ENCODE data around the gene RHBDD3. TPM values are rescaled to one million over a fixed set of nuclear protein-coding genes. Genes with fewer than 3 reads are reported as not detected.
A peak's percentile ranks its signal among the peaks of the same experiment; 100 is the strongest.

The RHBDD3 gene
- total RNA-seq, 1 experiment from 2014 or later = 49.6 TPM

GRCh38 chr22:29313576-29314466 lies 46.0 kb upstream of the RHBDD3 start:
- intact Hi-C loops (cut with micrococcal nuclease; ENCODE audit: unreplicated experiment) = no loop called here
- Histone ChIP-seq H3K4me1 (peaks cover 35% of the 10 kb centered on the region), H3K9me3 (no peaks in the 10 kb centered on the region), H3K36me3 (ENCODE audit: control insufficient read depth, insufficient read depth, low read length) (0 out of 2 replicates have a peak, but pooled peaks cover 1% of the 10 kb centered on the region), H3K27me3 (replicated peaks; ENCODE audit: control insufficient read depth, insufficient read depth, low read length) (no peaks in the 10 kb centered on the region; the same call in none of the 2 replicates), H3K4me3 (ENCODE audit: low read depth, low read length) (peak overlapping the region; percentile 36; the same call in 1 of the 2 replicates)
- DNase-seq = peak; percentile 34 to 35
- ChIA-PET POLR2A (no interaction called here), CTCF (no interaction called here)
- TF ChIP-seq, protein P1, sequence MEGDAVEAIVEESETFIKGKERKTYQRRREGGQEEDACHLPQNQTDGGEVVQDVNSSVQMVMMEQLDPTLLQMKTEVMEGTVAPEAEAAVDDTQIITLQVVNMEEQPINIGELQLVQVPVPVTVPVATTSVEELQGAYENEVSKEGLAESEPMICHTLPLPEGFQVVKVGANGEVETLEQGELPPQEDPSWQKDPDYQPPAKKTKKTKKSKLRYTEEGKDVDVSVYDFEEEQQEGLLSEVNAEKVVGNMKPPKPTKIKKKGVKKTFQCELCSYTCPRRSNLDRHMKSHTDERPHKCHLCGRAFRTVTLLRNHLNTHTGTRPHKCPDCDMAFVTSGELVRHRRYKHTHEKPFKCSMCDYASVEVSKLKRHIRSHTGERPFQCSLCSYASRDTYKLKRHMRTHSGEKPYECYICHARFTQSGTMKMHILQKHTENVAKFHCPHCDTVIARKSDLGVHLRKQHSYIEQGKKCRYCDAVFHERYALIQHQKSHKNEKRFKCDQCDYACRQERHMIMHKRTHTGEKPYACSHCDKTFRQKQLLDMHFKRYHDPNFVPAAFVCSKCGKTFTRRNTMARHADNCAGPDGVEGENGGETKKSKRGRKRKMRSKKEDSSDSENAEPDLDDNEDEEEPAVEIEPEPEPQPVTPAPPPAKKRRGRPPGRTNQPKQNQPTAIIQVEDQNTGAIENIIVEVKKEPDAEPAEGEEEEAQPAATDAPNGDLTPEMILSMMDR (IDR thresholded peaks at IDR 0.05; ENCODE audit: insufficient read depth in 1 of 2, low read depth in 1 of 2, low read length in 1 of 2, severe bottlenecking in 1 of 2, unreplicated experiment in 1 of 2) = no peak
- BruUV-seq (replicated peaks) = no TSS peak
- Mint-ChIP-seq H3K9me3 (ENCODE audit: unreplicated experiment) (no peaks in the 10 kb centered on the region), H3K36me3 (ENCODE audit: insufficient read depth, unreplicated experiment) (peaks cover 14% of the 10 kb centered on the region), H3K4me1 (ENCODE audit: low read depth, unreplicated experiment) (peaks cover 12% of the 10 kb centered on the region), H3K27ac (ENCODE audit: unreplicated experiment) (no peak overlapping the region), H3K4me3 (ENCODE audit: unreplicated experiment) (peak overlapping the region; percentile 62), H3K27me3 (ENCODE audit: insufficient read depth, unreplicated experiment) (peaks cover 12% of the 10 kb centered on the region)

GRCh38 chr22:29313126-29313575 lies 45.4 kb upstream of the RHBDD3 start:
- H3K4me3 Mint-ChIP-seq (ENCODE audit: unreplicated experiment) = no peak overlapping the region
- peaks cover 12% of the 10 kb centered on the region for H3K27me3 Mint-ChIP-seq (ENCODE audit: insufficient read depth, unreplicated experiment)
- H3K4me3 ChIP-seq (ENCODE audit: low read depth, low read length) = no peak overlapping the region
- TF ChIP-seq, protein P1 (IDR thresholded peaks at IDR 0.05; ENCODE audit: insufficient read depth in 1 of 2, low read depth in 1 of 2, low read length in 1 of 2, severe bottlenecking in 1 of 2, unreplicated experiment in 1 of 2) = peak in 1 of 2 experiments; percentile 43
- CTCF ChIA-PET = no interaction called here
- DNase-seq = no peak
- H3K4me1 ChIP-seq = peaks cover 36% of the 10 kb centered on the region
- BruUV-seq (replicated peaks) = no TSS peak
- POLR2A ChIA-PET = no interaction called here
- H3K36me3 Mint-ChIP-seq (ENCODE audit: insufficient read depth, unreplicated experiment) = peaks cover 14% of the 10 kb centered on the region
- no peaks in the 10 kb centered on the region for H3K9me3 ChIP-seq
- H3K36me3 ChIP-seq (ENCODE audit: control insufficient read depth, insufficient read depth, low read length) = 0 out of 2 replicates have a peak, but pooled peaks cover 1% of the 10 kb centered on the region
- peaks cover 12% of the 10 kb centered on the region for H3K4me1 Mint-ChIP-seq (ENCODE audit: low read depth, unreplicated experiment)
- H3K27me3 ChIP-seq (replicated peaks; ENCODE audit: control insufficient read depth, insufficient read depth, low read length) = no peaks in the 10 kb centered on the region; the same call in none of the 2 replicates
- intact Hi-C loops (cut with micrococcal nuclease; ENCODE audit: unreplicated experiment) = no loop called here
- H3K9me3 Mint-ChIP-seq (ENCODE audit: unreplicated experiment) = no peaks in the 10 kb centered on the region
- H3K27ac Mint-ChIP-seq (ENCODE audit: unreplicated experiment) = no peak overlapping the region

DNA sequence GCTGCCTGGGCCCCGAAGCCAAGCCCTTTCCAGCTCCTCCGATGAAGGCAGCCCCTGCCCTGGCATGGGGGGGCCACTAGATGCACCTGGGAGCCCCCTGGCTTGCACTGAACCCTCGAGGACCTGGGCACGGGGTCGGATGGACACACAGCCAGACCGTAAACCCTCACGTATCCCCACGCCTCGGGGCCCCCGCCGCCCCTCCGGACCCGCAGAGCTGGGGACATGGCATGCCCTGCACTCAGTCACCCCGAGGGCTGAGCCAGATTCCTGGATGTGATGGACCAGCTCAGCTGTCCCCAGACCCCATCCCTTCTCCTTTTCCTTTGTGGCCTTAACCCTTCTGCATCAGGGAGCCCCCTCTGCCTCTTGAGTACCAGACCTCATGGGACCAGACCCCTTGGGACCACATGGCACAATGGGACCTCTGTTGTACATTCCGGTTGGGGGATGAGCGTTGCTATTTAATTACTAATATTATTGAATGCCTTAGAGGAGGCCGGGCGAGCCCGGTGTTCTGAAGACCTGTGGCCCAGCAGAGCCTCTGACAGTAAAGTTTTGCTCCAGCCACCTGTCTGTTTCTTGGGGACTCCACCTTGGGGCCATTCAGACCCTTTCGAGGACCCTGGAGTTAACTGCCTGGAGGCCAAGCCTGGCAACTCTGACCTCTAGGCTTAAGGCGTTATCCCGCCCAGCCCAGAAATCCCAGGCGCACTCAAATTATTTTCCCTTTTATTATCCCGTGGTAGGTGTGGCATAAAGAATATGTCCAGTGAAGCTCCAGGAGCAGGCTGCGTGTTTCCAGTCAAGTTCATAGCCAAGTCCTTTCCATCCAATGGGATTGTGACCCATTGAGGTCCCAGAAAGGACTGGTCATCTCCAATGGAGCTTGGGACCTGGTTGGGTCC lies 44.7 kb upstream of the RHBDD3 start:
- BruUV-seq (replicated peaks) = no TSS peak
- no peak overlapping the region for H3K4me3 ChIP-seq (ENCODE audit: low read depth, low read length)
- 0 out of 2 replicates have a peak, but pooled peaks cover 1% of the 10 kb centered on the region for H3K36me3 ChIP-seq (ENCODE audit: control insufficient read depth, insufficient read depth, low read length)
- TF ChIP-seq, protein P1 (IDR thresholded peaks at IDR 0.05; ENCODE audit: insufficient read depth in 1 of 2, low read depth in 1 of 2, low read length in 1 of 2, severe bottlenecking in 1 of 2, unreplicated experiment in 1 of 2) = no peak
- ChIA-PET CTCF (no interaction called here), POLR2A (no interaction called here)
- peak in 1 of 2 experiments; percentile 23 for DNase-seq
- Mint-ChIP-seq H3K27ac (ENCODE audit: unreplicated experiment) (no peak overlapping the region), H3K4me3 (ENCODE audit: unreplicated experiment) (no peak overlapping the region), H3K36me3 (ENCODE audit: insufficient read depth, unreplicated experiment) (peaks cover 14% of the 10 kb centered on the region), H3K4me1 (ENCODE audit: low read depth, unreplicated experiment) (peaks cover 12% of the 10 kb centered on the region), H3K27me3 (ENCODE audit: insufficient read depth, unreplicated experiment) (peaks cover 12% of the 10 kb centered on the region), H3K9me3 (ENCODE audit: unreplicated experiment) (no peaks in the 10 kb centered on the region)
- H3K4me1 ChIP-seq = peaks cover 36% of the 10 kb centered on the region
- H3K27me3 ChIP-seq (replicated peaks; ENCODE audit: control insufficient read depth, insufficient read depth, low read length) = no peaks in the 10 kb centered on the region; the same call in none of the 2 replicates
- intact Hi-C loops (cut with micrococcal nuclease; ENCODE audit: unreplicated experiment) = no loop called here
- no peaks in the 10 kb centered on the region for H3K9me3 ChIP-seq

Measured in Caco-2 (cell line).